Measurements from ENCODE around the gene MYL2.

DNA sequence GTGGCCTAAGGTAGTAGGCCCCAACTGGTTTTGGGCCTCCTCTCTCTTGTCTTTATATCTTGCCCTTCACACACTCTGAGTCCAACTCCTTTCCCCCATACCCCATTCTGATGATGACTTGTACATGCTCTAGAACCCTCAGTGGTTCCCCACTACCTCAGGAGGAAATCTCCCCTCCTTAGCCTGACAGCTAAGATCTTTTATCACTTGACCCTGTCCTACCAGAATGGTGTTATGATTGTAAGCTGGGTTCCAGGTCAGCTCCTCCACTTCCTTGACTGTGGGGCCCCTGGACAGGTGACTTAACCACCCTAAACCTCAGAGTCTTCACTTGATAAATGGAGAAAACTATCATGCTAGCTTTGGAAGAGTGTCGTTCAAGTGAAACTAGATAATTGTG, 9.4 kb upstream of the MYL2 start:
- no peak for TF ChIP-seq CTCF (IDR thresholded peaks at IDR 0.05 in 2 of 3, conservative IDR thresholded peaks at IDR 0.05 in 1 of 3; ENCODE audit: borderline replicate concordance in 1 of 3, insufficient read depth in 1 of 3, low read depth in 2 of 3, low read length in 2 of 3)
- no peak for TF ChIP-seq SRF (IDR thresholded peaks at IDR 0.05; ENCODE audit: low read depth)
- TF ChIP-seq ZNF274 (IDR thresholded peaks at IDR 0.05; ENCODE audit: low read depth, low read length), result no peak
- no peak for TF ChIP-seq SP1 (IDR thresholded peaks at IDR 0.05; ENCODE audit: low read depth)
- TF ChIP-seq MAX (IDR thresholded peaks at IDR 0.05), result no peak
- no peak for TF ChIP-seq POLR2A (IDR thresholded peaks at IDR 0.05; ENCODE audit: borderline replicate concordance, extremely low read depth, insufficient read depth, insufficient read length)
- TF ChIP-seq, protein P1, sequence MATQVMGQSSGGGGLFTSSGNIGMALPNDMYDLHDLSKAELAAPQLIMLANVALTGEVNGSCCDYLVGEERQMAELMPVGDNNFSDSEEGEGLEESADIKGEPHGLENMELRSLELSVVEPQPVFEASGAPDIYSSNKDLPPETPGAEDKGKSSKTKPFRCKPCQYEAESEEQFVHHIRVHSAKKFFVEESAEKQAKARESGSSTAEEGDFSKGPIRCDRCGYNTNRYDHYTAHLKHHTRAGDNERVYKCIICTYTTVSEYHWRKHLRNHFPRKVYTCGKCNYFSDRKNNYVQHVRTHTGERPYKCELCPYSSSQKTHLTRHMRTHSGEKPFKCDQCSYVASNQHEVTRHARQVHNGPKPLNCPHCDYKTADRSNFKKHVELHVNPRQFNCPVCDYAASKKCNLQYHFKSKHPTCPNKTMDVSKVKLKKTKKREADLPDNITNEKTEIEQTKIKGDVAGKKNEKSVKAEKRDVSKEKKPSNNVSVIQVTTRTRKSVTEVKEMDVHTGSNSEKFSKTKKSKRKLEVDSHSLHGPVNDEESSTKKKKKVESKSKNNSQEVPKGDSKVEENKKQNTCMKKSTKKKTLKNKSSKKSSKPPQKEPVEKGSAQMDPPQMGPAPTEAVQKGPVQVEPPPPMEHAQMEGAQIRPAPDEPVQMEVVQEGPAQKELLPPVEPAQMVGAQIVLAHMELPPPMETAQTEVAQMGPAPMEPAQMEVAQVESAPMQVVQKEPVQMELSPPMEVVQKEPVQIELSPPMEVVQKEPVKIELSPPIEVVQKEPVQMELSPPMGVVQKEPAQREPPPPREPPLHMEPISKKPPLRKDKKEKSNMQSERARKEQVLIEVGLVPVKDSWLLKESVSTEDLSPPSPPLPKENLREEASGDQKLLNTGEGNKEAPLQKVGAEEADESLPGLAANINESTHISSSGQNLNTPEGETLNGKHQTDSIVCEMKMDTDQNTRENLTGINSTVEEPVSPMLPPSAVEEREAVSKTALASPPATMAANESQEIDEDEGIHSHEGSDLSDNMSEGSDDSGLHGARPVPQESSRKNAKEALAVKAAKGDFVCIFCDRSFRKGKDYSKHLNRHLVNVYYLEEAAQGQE (IDR thresholded peaks at IDR 0.05; ENCODE audit: low read depth), result no peak
- no peak for TF ChIP-seq RAD21 (IDR thresholded peaks at IDR 0.05; ENCODE audit: low read depth)
